Neural progenitor cell (in vitro differentiated cells): ENCODE measurements around the gene C19orf81. TPM values are rescaled to one million over a fixed set of nuclear protein-coding genes. Genes with fewer than 3 reads are reported as not detected.

Source experiments
- DNase-seq: peaks from one replicate; pipeline ENCODE4 v3.0.0-alpha.2; 2016; ENCODE audit warnings: low spot score
- H2AFZ ChIP-seq: fragments of 200-600 bp; sonication (generic); replicated peaks from 2 replicates; pipeline ENCODE4 v1.6.1; 2016; ENCODE audit warnings: antibody characterized with exemption
- H3F3A ChIP-seq: fragments of 200-600 bp; sonication (generic); 2 replicates; pipeline ENCODE4 v1.6.1; 2016; ENCODE audit warnings: antibody characterized with exemption, low read depth
- H3K27ac ChIP-seq: fragments of 200-600 bp; sonication (generic); 2 replicates; pipeline ENCODE4 v1.5.1; 2016; ENCODE audit warnings: mild to moderate bottlenecking
- H3K27me3 ChIP-seq: fragments of 200-600 bp; sonication (generic); 2 replicates; pipeline ENCODE4 v1.6.1; 2016; ENCODE audit warnings: mild to moderate bottlenecking, moderate library complexity
- H3K36me3 ChIP-seq: fragments of 200-600 bp; sonication (generic); 2 replicates; pipeline ENCODE4 v1.5.1; 2016
- H3K4me1 ChIP-seq: fragments of 200-600 bp; sonication (generic); 2 replicates; pipeline ENCODE4 v1.6.1; 2016; ENCODE audit warnings: mixed run types
- H3K4me2 ChIP-seq: fragments of 200-600 bp; sonication (generic); 2 replicates; pipeline ENCODE4 v1.6.1; 2016
- H3K4me3 ChIP-seq: fragments of 200-600 bp; sonication (generic); 2 replicates; pipeline ENCODE4 v1.5.1; 2016
- H3K79me2 ChIP-seq: fragments of 200-600 bp; sonication (generic); 2 replicates; pipeline ENCODE4 v1.6.1; 2016; ENCODE audit warnings: low read depth
- H3K9ac ChIP-seq: fragments of 200-600 bp; sonication (generic); 2 replicates; pipeline ENCODE4 v1.6.1; 2016
- H3K9me3 ChIP-seq: fragments of 200-600 bp; sonication (generic); 2 replicates; pipeline ENCODE4 v1.5.1; 2016; ENCODE audit warnings: low read depth
- H4K20me1 ChIP-seq: fragments of 200-600 bp; sonication (generic); 2 replicates; pipeline ENCODE4 v1.6.1; 2016; ENCODE audit warnings: low read depth
- H3K27ac Mint-ChIP-seq: 3 replicates; pipeline ENCODE4 v1.8.0; 2021; ENCODE audit warnings: mixed read lengths
- H3K27me3 Mint-ChIP-seq: 2 replicates; pipeline ENCODE4 v1.8.0; 2022; ENCODE audit warnings: low read depth, mild to moderate bottlenecking, inconsistent platforms, moderate library complexity, mixed read lengths; ENCODE audit not compliant: insufficient read depth
- H3K36me3 Mint-ChIP-seq: 3 replicates; pipeline ENCODE4 v1.8.0; 2021; ENCODE audit warnings: mixed read lengths
- H3K4me1 Mint-ChIP-seq: 3 replicates; pipeline ENCODE4 v1.8.0; 2021; ENCODE audit warnings: mixed read lengths
- H3K4me3 Mint-ChIP-seq: 3 replicates; pipeline ENCODE4 v1.8.0; 2021; ENCODE audit warnings: mild to moderate bottlenecking, moderate library complexity, mixed read lengths
- H3K9me3 Mint-ChIP-seq: 3 replicates; pipeline ENCODE4 v1.8.0; 2020; ENCODE audit warnings: mixed read lengths
- CTCF ChIP-seq: fragments of 200-600 bp; sonication (generic); IDR thresholded peaks from 2 replicates; pipeline ENCODE4 v1.5.1; 2017; ENCODE audit warnings: antibody characterized with exemption, mild to moderate bottlenecking
- EZH2 ChIP-seq: fragments of 200-600 bp; sonication (generic); IDR thresholded peaks from 2 replicates; pipeline ENCODE4 v1.6.1; 2017; ENCODE audit warnings: antibody characterized with exemption, mild to moderate bottlenecking, moderate library complexity
- EZH2phosphoT487 ChIP-seq: fragments of 200-600 bp; sonication (generic); IDR thresholded peaks from 2 replicates; pipeline ENCODE4 v1.6.1; 2017; ENCODE audit warnings: antibody characterized with exemption
- total RNA-seq: library from RNA; depleted of rRNA; stranded (reverse); fragments of >200 nt; gene quantifications from 2 replicates; pipeline ENCODE4 v1.2.3, GENCODE V29; 2015; ENCODE audit warnings: low replicate concordance

Gene C19orf81
- total RNA-seq, 1 donor from 2014 or later: 1.3 TPM

- no peak overlapping the region for H3K4me2 ChIP-seq
- no peaks in the 10 kb centered on the region for H3F3A ChIP-seq
- peaks cover 45% of the 10 kb centered on the region for H3K27me3 ChIP-seq
- H3K9me3 ChIP-seq: no peaks in the 10 kb centered on the region
- no peak overlapping the region for H2AFZ ChIP-seq
- H4K20me1 ChIP-seq: no peaks in the 10 kb centered on the region
- Mint-ChIP-seq H3K4me1 (peaks cover 7% of the 10 kb centered on the region), H3K27me3 (peaks cover 3% of the 10 kb centered on the region), H3K4me3 (peak overlapping the region; percentile 8), H3K36me3 (peaks cover 16% of the 10 kb centered on the region), H3K27ac (no peak overlapping the region), H3K9me3 (no peaks in the 10 kb centered on the region)
- no peak overlapping the region for H3K9ac ChIP-seq
- no peak overlapping the region for H3K27ac ChIP-seq
- no peaks in the 10 kb centered on the region for H3K36me3 ChIP-seq
- no peaks in the 10 kb centered on the region for H3K79me2 ChIP-seq
- DNase-seq: no peak
- H3K4me1 ChIP-seq: no peaks in the 10 kb centered on the region
- TF ChIP-seq CTCF (no peak), EZH2 (no peak), EZH2phosphoT487 (no peak)
- H3K4me3 ChIP-seq: no peak overlapping the region
Observed at GRCh38 chr19:50708179-50708879, 59.1 kb downstream of the C19orf81 start.

Other genes with a start within 250 kb of the C19orf81 start
- gene SPIB, start 230.5 kb upstream of the C19orf81 start, total RNA-seq: 0.31 TPM in 1 of 2 replicates, not detected in the other
- gene MYBPC2, start 216.6 kb upstream of the C19orf81 start, total RNA-seq: 0.65 and 0.77 TPM in 2 replicates
- gene EMC10, start 172.9 kb upstream of the C19orf81 start, total RNA-seq: 32.9 and 127 TPM in 2 replicates
- 5.6 and 8.4 TPM in 2 replicates for gene GARIN5A, start 172.6 kb upstream of the C19orf81 start, total RNA-seq
- gene JOSD2, start 138.3 kb upstream of the C19orf81 start, total RNA-seq: 1.7 and 2.4 TPM in 2 replicates
- gene ASPDH, start 135.5 kb upstream of the C19orf81 start, total RNA-seq: not detected in 2 replicates
- gene LRRC4B, start 81.0 kb upstream of the C19orf81 start, total RNA-seq: 12.0 and 54.6 TPM in 2 replicates
- gene SYT3, start 9.6 kb upstream of the C19orf81 start, total RNA-seq: 0.41 and 1.1 TPM in 2 replicates
- 1.4 and 2.3 TPM in 2 replicates for gene SHANK1, start 70.4 kb downstream of the C19orf81 start, total RNA-seq
- 0.09 and 3.4 TPM in 2 replicates for gene CLEC11A, start 73.9 kb downstream of the C19orf81 start, total RNA-seq
- not detected in 2 replicates for gene GPR32, start 121.0 kb downstream of the C19orf81 start, total RNA-seq
- not detected in 2 replicates for gene ACP4, start 141.0 kb downstream of the C19orf81 start, total RNA-seq
- not detected in 2 replicates for gene KLK1, start 174.3 kb downstream of the C19orf81 start, total RNA-seq
- gene KLK15, start 184.1 kb downstream of the C19orf81 start, total RNA-seq: not detected in 2 replicates
- gene KLK3, start 205.5 kb downstream of the C19orf81 start, total RNA-seq: not detected in 2 replicates
- not detected in 2 replicates for gene KLK2, start 224.0 kb downstream of the C19orf81 start, total RNA-seq